Sciatic nerve (tissue), 2 donors: ENCODE measurements around the gene ADAM33. TPM values are rescaled to one million over a fixed set of nuclear protein-coding genes. Genes with fewer than 3 reads are reported as not detected.

Source experiments
- ATAC-seq: fragments of 200-7000 bp; cut with Tn5 transposase; one replicate; pipeline ENCODE4 v1.9.1; 2020; ENCODE audit warnings: mild to moderate bottlenecking, moderate library complexity
- DNase-seq: peaks from one replicate; pipeline ENCODE4 v3.0.0-alpha.2; 2020; ENCODE audit warnings: low spot score
- intact Hi-C: fragments of 100-400 bp; cut with DNase I; formaldehyde crosslinking; loops from one replicate; pipeline ENCODE4 v1.14.2; 2022
- total RNA-seq: library from RNA; stranded (reverse); fragmentation: NEBNext Ultra II Directional; extraction: Animal tissue kit (Norgen Biotek cat#: 25700); gene quantifications from one replicate; pipeline ENCODE4 v1.2.1, GENCODE V29; 2021
- donor health status: DM: no; HTN: no; CAD: no.
- donor health status: DM: no; HTN: no; CAD: no.

The ADAM33 gene, protein sequence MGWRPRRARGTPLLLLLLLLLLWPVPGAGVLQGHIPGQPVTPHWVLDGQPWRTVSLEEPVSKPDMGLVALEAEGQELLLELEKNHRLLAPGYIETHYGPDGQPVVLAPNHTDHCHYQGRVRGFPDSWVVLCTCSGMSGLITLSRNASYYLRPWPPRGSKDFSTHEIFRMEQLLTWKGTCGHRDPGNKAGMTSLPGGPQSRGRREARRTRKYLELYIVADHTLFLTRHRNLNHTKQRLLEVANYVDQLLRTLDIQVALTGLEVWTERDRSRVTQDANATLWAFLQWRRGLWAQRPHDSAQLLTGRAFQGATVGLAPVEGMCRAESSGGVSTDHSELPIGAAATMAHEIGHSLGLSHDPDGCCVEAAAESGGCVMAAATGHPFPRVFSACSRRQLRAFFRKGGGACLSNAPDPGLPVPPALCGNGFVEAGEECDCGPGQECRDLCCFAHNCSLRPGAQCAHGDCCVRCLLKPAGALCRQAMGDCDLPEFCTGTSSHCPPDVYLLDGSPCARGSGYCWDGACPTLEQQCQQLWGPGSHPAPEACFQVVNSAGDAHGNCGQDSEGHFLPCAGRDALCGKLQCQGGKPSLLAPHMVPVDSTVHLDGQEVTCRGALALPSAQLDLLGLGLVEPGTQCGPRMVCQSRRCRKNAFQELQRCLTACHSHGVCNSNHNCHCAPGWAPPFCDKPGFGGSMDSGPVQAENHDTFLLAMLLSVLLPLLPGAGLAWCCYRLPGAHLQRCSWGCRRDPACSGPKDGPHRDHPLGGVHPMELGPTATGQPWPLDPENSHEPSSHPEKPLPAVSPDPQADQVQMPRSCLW
- total RNA-seq: 117 TPM

DNA sequence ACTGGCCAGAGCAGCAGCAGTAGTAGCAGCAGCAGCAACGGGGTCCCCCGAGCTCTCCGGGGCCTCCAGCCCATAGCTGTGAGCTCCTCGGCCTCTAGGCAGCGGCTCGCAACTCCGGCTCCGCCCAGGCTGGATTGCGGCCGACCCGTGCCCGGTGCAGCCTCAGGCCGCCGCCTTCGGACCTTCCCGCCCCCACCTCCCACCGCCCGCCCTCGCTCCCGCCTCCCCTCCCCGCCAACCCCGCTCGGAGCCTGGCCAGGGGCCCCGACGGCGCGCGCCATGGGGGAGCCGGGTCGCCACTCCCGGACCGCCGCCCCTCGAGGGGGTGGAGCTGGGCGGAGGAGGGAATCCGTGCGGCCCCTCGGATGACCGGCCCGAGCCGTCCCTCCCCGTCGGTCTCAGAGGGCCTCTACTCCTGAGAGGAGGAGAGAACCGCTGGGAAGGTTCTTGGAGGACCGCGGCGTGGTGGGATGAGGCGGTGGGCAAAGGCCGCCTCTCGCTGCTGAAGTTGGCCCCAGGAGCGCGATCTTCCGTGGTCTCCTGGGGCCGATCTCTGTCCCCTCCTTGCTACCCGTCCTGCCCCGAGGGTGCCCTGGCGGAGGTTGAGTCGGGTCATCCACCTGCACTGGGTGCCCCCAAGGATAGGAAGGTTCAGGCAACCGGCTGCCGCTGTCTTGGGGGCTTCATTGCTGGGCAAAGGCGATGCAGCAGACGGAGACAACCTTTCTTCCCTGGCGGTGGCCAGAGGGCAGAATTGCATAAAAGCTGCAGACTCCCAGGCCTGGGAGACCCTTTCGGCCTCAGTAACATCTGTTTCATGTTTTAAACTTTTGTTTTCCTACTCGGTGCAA lies at the start of gene ADAM33:
Gene ADAM33 (minus strand): TSS at position 80 of the 851 bp plus-strand sequence. CDS start 6 bp downstream, at position 74.
- DNase-seq (peak; percentile 77), ATAC-seq (peak; percentile 33)
- intact Hi-C loops: no loop called here

DNA sequence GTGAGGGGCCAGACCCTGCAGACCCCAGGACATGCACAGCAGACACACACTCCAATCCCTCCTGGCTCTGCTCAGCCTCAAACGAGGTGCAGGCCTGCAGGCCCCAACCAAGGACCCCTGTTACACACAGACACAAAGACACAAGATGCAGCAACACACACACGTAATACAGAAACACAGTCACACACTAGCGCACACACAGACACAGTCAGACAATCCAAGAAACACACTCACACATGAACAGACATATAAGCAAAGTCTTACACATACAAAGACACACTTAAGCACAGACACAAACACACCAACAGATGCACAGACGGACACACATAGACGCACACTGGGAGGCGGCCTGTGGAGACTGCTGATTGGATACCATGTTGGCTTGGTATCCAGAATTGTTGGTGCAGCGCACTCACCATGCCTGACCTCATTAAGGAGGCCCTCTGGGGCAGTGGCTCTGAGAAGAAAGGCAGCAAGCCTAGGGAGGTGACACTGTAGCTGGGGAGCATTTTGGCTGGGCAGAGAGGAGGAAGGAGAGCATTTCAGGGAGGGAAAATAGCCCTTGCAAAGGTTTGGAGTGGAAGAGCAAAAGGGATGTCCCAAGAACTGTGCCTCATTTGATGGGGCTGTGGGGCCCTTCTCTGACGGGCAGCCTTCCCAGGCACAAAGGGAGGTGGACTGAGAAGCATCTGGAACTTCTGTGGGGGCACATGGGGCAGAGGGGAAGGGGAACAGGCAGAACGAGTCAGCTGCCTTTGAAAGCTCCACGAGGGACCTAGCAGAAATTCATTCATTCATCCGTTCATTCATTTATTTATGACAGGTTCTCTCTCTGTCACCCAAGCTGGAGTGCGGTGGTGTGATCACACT lies 49.2 kb upstream of the ADAM33 start:
- intact Hi-C loops: no loop called here
- DNase-seq (no peak), ATAC-seq (no peak)

DNA sequence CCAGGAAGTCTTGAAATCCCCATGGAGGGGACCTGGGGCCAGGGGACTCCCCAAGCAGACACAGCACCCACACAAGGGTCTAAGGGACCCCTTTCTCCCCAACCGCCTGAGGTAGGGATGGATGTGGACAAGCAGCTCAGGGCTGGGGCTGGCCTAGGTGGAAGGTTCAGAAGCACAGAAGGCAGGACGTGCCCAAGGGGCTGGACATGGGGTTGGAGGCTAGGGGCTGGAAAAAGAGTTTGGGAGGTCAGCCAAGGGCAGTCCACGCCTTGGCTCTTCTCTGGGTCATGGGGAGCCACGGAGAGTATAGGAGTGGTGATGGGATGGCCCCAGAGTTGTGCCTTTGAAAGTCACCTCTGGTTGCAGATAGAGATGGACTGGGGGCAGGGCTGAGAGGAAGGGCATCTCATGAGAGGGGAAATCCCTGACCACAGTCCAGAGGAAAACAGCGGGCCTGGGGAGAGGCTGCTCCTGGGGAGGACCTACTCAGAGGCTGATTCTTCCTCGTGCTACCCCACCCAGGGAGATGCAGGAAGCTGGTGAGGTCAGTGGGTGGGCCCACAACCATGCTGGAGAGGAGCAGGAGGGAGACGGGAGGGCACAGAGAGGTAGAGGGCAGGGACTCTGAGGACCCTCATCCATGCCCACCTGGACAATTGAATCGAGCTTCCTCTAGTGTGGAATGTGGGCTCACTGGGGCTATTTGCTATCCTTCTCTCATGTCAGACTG lies 48.2 kb upstream of the ADAM33 start:
- intact Hi-C loops: no loop called here
- no peak for DNase-seq
- ATAC-seq: no peak

DNA sequence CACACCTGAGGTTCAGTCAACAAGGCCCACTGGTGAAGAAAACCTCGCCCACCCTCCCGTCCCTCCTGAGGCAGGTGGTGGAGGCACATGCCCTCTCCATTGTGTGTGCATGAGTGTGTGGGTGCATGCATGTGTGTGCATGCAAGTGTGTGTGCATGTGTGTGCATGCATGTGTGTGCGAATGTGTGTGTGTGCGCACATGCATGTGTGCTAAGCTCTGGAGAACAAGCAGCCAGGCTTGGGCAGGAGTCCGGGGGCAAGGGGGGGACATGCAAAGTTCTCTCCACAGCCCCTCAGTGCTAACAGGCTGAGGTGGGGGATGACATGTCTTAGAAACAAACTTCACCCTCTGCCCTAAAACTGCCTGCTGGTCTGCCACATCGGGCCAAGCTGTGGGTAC lies 47.6 kb upstream of the ADAM33 start:
- DNase-seq (no peak), ATAC-seq (no peak)
- intact Hi-C loops: no loop called here

DNA sequence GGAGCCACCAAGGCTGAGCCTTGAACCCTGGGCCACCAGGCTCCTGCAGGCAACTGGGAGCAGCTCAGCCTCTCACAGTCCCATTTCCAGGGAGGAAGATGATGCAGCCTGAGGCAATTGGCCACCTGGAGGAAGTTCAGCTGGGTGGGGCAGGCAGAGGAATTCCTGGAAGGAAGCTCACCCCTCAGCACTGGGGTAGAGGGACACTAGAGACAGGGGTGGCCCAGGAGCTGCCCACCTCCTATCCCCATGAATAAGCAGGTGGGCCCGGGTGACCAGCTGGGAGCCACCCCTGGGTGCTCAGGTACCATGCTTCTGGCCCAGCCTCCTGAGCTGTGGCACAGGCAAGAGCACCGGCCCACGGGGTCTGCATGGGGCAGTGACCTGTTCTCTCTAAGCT lies 47.1 kb upstream of the ADAM33 start:
- intact Hi-C loops: no loop called here
- DNase-seq (no peak), ATAC-seq (no peak)

DNA sequence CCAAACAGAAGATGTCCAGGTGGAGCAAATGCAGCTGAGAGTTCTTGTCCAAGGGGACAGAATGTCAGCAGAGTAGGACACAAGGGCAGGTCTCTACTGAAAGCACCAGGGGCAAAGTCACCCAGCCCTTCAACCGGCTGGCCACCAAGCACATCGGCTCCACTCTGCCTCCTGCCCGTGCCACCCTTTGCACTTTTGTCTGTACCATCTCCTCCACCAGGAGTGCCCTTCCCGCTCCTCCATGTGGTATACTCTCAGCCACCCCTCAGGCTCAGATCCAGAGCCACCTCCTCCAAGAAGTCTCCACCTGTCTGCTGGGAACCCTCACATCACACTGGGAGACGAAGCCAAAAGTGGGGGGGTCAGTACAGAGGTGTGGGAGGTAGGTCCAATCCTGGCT lies 46.5 kb upstream of the ADAM33 start:
- intact Hi-C loops: no loop called here
- DNase-seq (no peak), ATAC-seq (no peak)

DNA sequence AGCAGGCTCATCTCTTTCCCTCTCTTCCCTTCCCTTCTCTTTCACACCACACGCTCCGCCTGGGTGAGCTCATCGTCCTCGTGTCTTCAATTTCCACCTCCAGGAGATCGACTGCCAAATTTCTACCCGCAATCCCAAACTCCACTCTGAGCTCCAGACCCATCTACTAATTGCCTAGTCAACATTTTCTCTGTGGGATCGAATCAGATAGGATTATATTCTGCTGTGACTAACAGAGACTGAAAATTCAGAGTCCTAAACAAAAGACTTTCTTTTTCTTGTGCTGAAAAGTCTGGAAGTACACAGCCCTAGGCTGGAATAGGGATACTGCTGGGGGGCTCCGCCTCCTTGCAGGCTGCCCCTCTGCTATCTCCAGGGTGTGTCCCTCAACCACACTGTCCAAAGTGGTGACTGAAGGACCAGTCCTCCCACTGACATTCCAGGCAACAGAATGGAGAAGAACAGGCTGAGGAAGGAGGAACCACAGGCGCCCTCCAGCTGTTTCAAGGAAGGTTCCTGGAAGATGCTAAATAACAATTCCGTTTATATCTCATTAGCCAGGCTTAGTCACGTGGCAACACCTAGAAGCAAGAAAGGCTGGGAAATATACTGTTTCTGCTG lies 45.7 kb upstream of the ADAM33 start:
- ATAC-seq (peak; percentile 87), DNase-seq (no peak)
- intact Hi-C loops: no loop called here

DNA sequence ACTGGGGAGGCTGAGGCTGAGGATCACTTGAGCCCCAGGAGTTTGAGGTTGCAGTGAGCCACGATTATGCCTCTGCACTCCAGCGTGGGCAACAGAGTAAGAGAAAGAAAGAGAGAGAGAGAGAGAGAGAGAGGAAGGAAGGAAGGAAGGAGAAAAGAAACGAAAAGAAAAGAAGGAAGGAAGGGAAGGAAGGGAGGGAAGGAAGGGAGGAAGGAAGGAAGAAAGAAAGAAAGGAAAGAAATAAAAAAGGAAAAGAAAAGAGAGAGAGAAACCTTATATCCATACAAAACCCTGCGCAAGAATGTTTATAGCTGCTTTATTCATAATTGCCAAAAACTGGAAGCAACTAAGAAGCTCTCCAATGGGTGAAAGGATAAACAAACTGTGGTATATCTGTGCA lies 42.5 kb upstream of the ADAM33 start:
- intact Hi-C loops: no loop called here
- no peak for ATAC-seq
- no peak for DNase-seq

DNA sequence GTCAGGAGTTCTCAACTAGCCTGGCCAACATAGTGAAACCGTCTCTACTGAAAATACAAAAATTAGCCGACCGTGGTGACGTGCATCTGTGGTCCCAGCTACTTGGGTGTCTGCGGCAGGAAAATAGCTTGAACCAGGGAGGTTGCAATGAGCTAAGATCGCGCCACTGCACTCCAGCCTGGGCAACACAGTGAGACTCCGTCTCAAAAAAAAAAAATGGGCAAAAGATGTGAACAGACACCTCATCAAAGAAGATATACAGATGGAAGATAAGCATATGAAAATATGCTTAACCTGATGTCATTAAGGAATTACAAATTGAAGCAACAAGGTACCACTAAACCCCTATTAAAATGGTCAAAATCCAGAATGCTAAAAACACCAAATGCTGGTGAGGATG lies 41.5 kb upstream of the ADAM33 start:
- ATAC-seq (no peak), DNase-seq (no peak)
- intact Hi-C loops: no loop called here

DNA sequence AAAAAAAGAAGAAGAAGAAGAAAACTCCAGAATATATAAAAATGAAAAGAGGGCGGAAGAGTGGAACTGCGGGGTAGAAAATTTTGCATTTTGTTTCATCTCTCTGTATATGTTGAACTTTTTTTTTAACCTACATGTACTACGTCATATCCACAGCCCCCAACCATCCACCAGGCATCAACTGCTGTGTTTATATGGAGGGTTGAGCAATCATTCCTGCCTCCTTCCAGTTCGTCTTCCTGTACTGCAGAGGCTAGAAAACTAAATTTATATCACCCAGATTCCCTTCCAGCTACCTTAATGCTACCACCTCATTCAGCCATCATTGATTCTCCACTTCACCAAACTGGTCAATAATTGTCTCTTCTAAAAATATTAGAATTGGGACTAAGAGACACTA lies 40.1 kb upstream of the ADAM33 start:
- ATAC-seq (no peak), DNase-seq (no peak)
- intact Hi-C loops: no loop called here

DNA sequence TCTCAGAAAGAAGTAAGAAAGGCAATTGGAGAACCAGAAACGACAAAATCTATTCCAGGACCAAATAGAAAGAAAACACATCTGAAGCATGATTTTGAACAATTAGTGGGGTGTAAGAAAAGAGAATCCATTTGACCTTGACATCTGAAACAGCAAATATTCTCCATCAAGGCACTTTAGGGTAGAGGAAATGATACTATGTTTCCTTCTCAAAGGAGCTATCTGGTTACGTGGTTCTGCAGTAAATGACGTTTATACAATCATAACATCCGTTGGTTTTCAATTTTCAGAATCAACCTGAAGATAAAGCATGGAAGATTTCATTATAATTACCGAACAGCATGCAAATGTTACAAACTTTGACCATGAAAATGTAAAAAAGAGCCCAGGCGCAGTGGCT lies 38.8 kb upstream of the ADAM33 start:
- ATAC-seq: no peak
- intact Hi-C loops: no loop called here
- no peak for DNase-seq

DNA sequence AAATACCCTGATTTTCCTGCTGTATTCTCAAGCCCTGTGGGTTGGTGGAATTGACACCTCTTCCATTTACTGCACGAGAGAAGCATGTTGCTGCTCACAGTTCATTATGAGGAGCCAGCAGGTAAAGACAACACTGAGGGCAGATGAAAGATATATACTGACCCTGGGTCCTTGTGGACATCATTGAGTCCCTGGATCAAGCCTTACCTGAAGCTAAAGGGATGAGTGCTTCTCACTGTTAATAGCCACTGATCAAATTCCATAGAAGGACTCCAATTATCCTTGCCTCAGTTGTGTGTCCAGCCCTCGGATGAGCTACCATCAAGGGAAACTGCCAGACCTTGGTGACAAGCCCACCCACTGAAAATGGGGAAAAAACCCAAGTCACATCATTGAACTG lies 38.3 kb upstream of the ADAM33 start:
- DNase-seq (no peak), ATAC-seq (no peak)
- intact Hi-C loops: no loop called here

DNA sequence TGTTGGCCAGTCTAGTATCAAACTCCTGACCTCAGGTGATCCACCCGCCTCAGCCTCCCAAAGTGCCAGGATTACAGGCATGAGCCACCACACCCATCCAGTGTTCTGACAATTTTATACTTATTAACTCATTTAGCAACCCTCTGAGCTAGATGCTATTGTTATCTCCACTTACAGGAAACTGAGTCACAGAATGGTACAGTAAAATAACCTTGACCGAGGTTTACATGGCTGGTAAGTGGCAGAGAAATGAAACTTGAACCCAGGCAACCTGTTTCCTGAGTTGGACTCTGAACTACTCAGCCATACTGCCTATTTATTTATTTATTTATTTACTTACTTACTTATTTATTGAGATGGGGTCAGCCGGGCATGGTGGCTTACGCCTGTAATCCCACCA lies 37.2 kb upstream of the ADAM33 start:
- ATAC-seq: no peak
- no peak for DNase-seq
- intact Hi-C loops: no loop called here

DNA sequence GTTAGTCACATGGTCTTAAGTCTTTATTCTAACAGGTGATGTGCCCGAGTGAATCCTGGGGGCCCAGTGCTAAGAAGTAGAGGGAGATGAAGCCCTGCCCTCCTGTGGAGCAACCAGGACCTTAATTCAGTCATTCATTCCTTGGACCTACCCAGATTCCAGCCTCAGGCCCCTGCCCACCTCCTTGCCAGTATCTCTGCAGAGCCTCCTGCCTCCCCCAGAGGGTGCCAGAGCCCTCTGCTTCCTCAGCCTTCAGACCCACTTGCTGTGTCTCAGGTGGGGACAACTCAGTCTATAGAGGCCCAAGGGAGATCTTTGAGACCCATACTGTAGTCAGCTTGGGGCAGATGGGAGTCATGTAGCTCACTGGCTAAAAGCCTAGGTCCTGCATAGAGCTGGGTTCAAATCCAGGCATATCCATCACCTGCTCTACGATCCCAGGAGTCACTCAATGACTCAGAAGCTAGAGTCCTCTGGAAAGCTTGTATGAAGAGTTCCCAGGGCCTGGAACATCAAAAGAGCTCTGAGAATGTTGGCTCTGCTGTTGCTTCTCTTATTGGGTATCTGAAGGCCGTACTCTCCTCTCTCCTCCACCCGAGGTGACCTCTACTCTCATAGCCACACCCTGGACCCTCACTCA lies 34.5 kb upstream of the ADAM33 start:
- peak; percentile 68 for ATAC-seq
- no peak for DNase-seq
- intact Hi-C loops: no loop called here

DNA sequence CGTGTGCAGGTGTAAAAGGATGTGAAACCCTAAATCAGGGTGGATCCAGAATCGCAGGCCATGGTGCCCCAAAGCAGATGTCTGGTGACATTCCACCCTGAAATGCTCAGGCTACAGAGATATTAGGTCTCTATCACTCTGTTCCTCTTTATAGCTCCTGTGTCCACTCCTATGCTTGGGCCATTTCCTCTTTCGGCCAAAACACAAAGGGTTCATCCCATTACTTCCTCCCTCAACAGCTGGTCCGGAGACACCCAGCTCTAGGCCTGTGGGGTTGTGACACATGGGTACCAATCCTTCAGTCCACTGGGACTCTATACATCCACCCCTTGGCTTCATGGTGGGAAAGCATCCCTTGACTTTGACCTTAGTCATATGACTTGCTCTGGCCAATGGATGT lies 32.3 kb upstream of the ADAM33 start:
- intact Hi-C loops: no loop called here
- no peak for DNase-seq
- ATAC-seq: peak; percentile 24

DNA sequence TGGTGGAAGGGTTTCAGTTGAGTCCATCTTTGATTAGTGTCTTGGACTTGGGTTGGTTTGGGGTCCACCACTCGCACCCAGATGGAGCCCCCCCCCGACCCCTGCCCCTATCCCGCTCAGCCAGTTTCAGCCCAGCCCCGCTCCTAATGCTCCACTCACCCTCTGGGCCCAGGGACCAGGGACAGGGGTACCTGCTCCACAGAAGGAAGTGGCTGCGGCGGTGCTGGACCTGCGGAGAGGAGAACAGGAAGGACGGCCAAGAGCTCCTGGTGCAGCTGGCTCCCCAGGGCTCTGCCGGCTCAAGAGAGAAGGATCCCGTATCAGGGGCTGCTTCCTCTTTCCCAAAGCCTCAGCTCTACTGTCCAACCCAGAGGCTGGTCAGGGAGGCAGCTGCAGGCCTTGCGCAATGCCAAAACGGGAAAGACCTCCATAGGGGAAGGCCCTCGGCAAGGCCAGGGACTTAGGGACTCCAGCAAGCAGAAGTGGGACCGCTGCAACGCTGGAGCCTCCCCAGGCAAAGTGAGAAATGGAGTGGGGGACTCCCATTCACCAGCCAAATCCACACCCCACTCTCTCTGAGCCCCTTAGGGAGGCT lies 30.6 kb upstream of the ADAM33 start, which contains the start of gene SIGLEC1:
Gene SIGLEC1 (minus strand): TSS at position 322 of the 595 bp plus-strand sequence. CDS start 5,472 bp downstream, outside the sequence.
- peak; percentile 65 for ATAC-seq
- intact Hi-C loops: no loop called here
- peak; percentile 81 for DNase-seq
